Epithelial cell of proximal tubule (primary cell): ENCODE measurements around the gene CDK2AP2. TPM values are rescaled to one million over a fixed set of nuclear protein-coding genes. Genes with fewer than 3 reads are reported as not detected.

Experiments
- DNase-seq: peaks from one replicate; pipeline ENCODE4 v3.0.0-alpha.2; 2011; ENCODE audit warnings: low read depth
- H3K4me3 ChIP-seq: 2 replicates; pipeline ENCODE4 v1.5.1; 2011; ENCODE audit warnings: low read depth, mild to moderate bottlenecking, low read length
- total RNA-seq: library from RNA; depleted of rRNA; stranded (reverse); fragments of >200 nt; gene quantifications from 2 replicates; pipeline ENCODE4 v1.2.3, GENCODE V29; 2015
- TF ChIP-seq, protein P1 (sequence below): conservative IDR thresholded peaks from 2 replicates; pipeline ENCODE4 v1.5.1; 2012; ENCODE audit warnings: low read depth, mild to moderate bottlenecking, low read length

CDK2AP2 gene
- total RNA-seq, 1 donor from 2014 or later: 165 TPM

DNA sequence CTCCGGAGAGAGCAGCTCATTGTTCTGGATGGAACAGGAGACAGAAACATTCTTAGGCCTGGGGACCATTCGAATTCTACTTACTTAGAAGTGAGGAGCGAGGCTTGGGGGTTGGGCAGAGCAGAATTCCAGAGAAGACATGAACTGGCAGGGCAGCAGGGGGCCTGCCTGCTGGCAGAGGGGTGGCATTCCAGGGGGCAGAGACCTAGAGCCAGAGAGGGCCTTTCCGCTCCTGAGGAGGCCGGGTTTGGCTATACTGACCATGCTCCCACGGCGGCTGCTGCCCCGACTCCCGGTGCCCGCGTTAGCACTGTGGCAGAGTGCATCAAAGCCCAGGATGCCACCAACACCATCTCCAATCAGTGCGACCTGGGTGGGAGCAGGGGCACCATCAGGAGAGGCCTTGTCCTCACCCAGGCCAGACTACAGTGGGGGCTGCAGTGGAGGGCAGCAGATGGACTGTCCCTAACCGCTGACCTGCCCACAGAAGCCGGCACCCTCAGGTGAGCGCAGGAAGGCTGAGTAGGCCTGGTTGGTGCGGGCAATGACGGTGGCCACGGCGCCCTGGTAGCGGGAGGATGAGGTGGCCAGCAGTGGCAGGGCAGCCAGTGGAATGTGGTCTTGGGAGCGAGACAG lies 10.2 kb downstream of the CDK2AP2 start:
- no peak for DNase-seq
- H3K4me3 ChIP-seq: no peak overlapping the region
- TF ChIP-seq, protein P1, sequence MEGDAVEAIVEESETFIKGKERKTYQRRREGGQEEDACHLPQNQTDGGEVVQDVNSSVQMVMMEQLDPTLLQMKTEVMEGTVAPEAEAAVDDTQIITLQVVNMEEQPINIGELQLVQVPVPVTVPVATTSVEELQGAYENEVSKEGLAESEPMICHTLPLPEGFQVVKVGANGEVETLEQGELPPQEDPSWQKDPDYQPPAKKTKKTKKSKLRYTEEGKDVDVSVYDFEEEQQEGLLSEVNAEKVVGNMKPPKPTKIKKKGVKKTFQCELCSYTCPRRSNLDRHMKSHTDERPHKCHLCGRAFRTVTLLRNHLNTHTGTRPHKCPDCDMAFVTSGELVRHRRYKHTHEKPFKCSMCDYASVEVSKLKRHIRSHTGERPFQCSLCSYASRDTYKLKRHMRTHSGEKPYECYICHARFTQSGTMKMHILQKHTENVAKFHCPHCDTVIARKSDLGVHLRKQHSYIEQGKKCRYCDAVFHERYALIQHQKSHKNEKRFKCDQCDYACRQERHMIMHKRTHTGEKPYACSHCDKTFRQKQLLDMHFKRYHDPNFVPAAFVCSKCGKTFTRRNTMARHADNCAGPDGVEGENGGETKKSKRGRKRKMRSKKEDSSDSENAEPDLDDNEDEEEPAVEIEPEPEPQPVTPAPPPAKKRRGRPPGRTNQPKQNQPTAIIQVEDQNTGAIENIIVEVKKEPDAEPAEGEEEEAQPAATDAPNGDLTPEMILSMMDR: no peak

DNA sequence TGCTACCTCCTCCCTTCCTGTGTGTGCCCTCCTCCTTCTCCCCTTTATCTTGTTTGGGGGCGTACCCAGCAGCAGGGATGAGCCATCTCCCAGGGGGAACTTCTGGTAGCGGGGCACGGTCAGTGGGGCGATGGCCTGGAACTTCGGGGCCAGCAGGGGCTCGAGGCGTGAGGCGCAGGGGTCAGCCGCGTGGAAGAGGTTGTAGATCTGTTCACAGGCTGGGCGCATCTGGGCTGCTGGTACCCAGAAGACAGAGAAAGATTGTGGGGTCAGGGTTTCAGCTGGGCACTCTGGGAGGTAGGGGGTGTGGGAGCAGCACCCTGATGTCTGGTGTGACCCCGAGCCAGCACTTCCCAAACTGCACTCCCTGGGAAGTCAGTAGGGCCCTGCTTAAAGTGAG lies 11.8 kb downstream of the CDK2AP2 start:
- H3K4me3 ChIP-seq: no peak overlapping the region
- TF ChIP-seq, protein P1: no peak
- DNase-seq: no peak

DNA sequence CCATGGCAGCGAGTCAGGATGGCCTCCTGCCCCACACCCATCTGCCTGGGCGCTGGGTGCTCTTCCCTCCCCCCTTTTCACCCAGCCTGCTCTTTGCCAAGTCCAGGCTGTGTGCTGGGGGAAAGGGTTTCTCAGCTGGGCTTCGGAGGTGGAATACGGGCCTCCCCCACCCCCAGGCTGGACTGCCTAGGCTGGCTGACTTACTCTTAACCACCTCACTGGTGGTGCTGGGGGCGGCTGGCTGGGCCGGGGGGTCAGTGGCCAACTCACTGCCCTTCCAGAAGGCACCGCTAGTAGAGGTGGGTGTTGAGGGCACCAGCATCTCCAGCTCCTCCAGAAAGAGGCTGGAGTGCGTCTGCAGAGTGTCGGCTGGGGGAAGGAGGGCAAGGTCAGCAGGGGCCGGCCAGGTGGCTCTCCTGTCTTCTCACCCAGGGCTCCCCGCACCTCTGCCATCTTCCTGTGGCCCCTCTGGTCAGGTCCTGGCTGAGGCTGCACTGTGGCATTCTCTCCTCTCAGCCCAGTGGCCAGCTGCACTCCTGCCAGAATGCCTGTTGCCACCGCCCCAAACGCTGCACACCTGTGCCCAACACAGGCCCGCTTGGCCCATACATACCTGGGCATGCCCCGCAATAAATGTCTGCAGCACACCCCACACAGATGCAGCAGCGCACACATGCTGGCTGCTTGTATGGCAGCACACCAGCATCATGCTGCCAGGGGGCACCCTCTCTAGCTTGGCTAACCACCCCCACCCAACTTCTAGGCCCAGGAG lies 12.5 kb downstream of the CDK2AP2 start:
- TF ChIP-seq, protein P1: no peak
- no peak overlapping the region for H3K4me3 ChIP-seq
- DNase-seq: no peak

DNA sequence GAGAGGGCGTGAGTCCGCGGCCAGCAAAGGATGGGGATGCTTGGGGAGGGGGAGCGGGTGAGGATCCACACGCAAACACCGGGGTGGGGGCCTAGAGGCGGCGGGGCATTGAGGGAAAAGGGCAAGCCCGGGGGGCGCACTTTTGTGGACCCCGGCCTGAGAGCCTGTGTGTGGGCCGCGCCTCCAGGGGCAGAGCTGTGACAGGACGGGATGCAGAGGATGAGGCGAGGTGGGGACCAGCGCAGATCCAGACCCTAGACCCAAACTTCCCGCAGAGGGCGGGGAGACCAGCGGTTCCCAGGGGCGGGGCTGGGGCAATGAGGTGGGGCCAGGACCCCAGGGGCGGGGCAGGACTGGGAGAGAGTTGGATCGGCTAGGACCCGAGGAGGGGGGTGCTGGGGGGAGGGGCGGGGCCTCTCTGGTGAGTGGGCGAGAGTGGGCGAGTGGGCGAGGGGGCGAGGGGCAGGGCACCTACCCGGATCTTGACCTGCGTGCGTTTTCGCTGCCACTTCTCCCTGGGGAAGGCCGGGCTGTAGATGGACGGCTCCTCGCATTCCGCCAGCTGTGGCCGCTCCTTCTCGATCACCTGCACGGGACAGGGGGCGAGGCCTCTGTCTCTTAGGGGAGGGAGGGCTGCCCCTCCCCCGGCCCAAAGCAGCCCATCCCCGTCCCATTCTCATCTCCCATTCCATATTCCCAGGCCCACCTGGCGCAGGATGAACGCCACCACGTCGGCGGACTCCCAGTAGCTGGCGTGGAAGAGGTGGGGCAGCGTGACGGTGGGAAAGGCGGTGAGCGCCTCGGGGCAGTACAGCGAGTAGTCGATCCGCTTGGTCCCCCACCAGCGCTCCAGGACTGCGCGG lies 13.4 kb downstream of the CDK2AP2 start:
- DNase-seq: no peak
- TF ChIP-seq, protein P1: no peak
- H3K4me3 ChIP-seq: no peak overlapping the region

DNA sequence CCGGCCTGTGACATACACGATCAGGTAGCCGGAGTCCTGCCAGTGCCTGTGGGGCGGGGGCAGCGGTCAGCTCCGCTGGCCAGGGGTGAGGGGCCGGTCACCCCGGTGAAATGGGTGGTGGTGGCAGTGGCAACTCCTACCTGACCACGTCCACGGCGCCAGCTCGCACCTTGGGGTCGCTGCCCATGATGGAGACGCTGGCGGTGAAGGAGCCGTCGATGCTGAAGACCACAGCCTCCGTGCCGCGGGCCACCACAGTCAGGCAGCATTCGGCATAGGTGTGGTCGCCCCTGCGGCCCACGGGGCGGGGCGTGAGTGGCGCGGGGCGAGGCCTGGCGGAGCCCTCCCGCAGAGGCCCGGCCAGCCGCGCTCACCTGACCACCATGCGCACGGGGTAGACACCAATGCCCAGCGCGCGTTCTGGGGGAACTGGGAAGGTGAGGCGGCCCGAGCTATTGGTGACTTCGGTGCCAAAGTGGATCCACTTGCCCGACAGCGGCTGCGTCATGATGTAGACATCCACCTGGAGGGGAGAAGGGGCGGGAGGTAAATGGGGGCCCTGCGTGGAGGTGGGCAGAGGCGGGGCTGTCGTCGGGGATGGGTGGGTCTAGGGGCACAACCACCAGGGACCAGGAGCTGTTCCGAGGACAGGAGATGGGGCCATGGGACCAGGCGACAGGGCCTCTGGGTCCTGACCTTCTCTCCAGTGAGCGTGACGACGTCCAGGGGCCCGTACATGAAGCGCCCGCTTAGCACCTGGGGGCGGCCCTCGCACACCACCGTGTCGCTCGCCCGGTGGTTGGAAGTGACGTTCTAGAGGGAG lies 14.2 kb downstream of the CDK2AP2 start:
- no peak overlapping the region for H3K4me3 ChIP-seq
- TF ChIP-seq, protein P1: no peak
- no peak for DNase-seq

DNA sequence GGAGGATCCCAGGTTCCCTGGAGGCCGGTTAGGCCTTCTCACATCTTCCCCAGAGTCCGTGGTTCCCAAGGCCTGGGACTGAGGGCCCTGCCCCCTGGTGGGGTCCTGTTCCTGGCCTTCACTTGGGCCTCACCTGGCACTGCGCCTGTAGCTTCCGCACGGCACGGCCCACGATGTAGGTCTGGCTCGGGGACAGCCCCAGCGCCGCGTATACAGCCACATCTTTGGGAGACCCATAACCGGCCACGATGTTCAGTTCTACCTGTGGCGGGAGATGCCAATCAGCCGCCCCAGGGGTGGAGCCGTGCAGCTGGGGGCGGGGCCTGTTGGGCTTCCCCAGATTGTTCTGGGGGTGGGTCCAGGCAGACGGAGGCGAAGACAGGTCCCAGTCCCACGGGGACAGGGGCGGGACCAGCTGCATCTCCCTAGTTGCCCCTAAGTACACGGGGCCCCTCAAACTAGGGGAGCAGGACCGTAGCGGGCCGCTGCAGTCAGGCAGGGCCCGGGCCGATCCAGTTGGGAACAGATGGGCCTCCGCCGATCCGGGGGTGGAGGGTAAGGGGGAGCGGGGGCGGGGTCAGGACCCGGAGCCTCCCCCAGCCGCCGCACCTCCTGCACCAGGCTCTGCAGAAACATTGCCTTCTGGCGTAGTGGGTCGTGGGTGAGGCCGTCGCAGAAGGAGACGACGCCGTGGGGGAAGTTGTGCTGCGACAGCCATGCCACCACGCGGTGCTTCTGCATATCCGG lies 15.0 kb downstream of the CDK2AP2 start:
- no peak for DNase-seq
- TF ChIP-seq, protein P1: no peak

More for the DNA sequence above, 15.0 kb downstream of the CDK2AP2 start:
- H3K4me3 ChIP-seq: no peak overlapping the region
